ENCODE measurements around the gene GIGYF1.
"Not testable (repeated sequence)": the region's sequence is repeated elsewhere in the genome, so short reads cannot be mapped to it uniquely, and the experiment has no call there.

The GIGYF1 gene

DNA sequence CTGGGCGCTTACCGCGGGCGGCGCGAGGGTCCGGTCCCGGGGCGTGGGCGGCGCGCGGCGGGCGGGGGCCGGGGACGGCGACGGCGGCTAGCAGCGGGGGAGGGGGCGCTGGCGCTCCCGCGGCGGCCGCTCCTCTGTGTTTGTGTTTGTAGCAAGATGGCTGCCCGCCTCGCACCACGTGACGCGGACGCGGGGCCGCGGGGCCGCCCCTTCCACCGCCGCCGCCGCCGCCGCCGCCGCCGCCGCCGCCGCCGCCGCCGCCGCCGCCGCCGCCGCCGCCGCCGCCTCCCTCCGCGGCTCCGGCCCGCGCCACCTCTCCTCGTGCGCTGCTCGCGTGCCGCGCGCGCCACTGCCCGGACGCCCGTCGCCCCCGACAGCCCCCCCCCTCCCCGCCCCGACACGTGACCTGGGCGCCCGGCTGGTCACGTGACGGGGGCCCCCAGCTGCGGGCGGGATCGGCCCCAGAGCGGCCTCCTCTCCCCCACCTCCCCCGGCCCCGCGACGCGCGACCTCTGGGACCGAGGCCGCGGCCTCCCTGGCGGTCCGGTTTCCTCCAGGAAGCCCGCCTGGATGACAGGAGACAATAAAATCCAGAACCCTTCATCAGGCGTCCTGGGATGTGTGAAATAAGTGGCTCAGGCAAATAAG lies at the start of gene GIGYF1:
TSS of gene GIGYF1 (minus strand) at position 153 of the 648 bp plus-strand sequence. CDS start 6,012 bp downstream, outside the sequence.
- DNase-seq: peak; percentile 61

DNA sequence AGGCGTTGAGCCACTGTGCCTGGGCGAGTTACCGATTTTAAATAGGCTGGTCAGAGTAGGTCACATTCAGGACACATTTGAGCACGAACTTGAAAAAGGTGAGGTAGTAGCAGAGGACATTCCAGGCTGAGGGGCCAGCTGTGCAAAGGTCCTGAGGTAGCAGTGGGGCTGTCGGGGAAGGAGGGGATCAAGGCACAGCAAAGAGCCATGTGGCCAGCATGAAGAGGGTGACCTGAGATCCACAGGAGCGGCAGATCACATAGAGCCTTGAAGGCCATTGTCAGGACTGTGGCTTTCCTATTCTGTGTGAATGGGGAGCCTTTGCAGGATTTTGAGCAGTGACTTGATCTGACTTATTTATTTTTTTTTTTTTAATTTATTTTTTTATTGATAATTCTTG lies 45.9 kb upstream of the GIGYF1 start:
- DNase-seq: no peak

DNA sequence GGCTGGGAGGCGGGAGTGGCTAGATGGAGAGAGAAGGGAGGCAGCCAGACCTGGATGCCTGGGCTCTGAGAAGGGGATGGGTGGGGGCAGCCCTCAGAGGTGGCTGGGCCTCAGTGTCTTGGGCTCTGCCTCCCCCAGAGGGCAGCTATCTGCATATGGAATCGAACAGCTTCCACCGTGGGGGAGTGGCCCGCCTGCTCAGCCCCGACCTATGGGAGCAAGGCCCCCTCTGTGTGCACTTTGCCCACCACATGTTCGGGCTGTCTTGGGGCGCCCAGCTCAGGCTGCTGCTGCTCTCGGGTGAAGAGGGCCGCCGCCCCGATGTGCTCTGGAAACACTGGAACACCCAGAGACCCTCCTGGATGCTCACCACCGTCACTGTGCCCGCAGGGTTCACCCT lies 42.6 kb upstream of the GIGYF1 start:
- DNase-seq: no peak

DNA sequence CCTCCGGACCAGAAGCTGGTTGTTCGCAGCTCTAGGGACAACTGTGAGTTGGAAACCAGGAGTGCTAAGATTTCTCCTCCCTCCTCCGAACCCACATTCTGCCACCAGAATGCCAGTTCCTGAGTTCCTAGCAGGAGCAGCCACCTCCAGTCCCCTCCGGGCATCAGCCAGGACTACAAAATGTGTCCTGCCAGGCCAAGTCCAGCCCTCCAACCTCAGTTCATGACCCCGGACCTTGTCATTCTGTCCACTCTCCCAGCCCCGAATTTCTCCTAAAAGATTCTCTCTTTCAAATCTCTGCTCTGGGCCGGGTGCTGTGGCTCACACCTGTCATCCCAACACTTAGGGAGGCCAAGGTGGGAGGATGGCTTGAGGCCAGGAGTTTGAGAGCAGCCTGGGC lies 41.7 kb upstream of the GIGYF1 start:
- DNase-seq: no peak

DNA sequence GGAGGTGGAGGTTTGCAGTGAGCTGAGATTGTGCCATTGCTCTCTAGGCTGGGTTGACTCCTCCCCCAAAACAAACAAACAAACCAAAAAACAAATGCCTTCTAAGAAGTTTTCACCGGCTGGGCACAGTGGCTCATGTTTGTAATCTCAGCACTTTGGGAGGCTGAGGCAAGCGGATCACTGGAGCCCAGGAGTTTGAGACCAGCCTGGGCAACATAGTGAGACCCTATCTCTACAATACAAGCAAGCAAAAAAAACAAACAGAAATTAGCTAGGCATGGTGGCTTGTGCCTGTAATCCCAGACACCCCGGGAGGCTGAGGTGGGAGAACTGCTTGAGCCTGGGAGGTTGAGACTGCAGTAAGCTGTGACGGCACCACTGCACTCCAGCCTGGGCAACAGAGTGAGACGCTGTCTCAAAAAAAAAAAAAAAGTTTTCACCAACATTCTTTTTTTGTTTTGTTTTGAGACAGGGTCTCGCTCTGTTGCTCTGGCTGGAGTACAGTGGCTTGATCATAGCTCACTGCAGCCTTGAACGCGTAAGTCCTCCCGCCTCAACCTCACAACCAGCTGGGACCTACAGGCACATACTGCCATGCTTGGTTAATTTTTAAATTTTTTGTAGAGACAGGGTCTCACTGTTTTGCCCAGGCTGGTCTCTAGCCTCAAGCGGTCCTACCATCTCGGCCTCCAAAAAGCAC lies 38.0 kb upstream of the GIGYF1 start:
- no peak for DNase-seq

DNA sequence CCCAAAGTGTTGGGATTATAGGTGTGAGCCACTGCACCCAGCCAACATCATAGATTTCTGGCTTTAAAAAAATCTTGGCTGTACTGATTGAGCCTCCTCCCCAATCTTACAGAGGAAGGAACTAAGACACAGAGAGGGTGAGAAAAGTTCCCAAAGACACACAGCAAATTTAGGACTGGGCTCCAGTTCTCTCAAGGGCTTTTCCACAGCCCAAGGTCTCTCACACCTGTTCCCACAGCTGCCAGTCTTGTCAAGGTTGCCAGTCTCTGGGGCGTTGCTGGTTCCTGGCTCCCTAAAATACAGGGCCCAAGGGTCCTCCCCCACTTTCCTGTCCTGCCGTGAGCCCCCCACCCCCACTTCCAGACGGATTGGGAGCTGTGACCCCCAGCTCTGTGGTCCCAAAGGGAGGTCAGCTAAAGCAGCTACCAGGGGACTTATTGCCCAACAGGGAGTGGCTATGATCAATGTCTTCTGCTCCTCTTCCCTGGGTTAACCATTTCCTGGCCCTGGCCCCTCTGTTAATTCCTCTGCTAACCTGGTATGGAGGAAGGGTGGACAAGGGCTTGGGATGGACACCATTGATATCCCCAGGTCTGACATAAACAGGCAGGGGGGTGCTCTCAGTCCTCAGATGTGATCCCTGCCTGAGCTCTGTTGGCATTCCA lies 36.2 kb upstream of the GIGYF1 start:
- DNase-seq: no peak

- DNase-seq: no peak
Observed at GRCh38 chr7:100728196-100728595, 34.1 kb upstream of the GIGYF1 start.

GRCh38 chr7:100726996-100727761 lies 33.1 kb upstream of the GIGYF1 start:
- no peak for DNase-seq

DNA sequence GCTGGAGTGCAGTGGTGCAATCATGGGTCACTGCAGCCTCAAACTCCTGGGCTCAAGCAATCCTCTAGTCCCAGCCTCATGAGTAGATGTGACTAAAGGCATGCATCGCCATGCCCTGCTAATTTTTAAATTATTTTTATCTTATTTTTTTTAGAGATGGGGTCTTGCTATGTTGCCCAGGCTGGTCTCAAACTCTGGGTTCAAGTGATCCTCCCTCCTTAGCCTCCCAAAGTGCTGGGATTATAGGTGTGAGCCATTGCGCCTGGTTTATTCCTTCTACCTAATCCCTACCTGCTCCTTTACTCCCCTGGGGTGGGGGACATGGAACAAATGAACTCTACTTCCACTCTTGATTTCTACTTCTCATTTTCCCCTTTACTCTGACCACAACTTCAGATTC lies 30.3 kb upstream of the GIGYF1 start:
- not testable (repeated sequence) for DNase-seq

DNA sequence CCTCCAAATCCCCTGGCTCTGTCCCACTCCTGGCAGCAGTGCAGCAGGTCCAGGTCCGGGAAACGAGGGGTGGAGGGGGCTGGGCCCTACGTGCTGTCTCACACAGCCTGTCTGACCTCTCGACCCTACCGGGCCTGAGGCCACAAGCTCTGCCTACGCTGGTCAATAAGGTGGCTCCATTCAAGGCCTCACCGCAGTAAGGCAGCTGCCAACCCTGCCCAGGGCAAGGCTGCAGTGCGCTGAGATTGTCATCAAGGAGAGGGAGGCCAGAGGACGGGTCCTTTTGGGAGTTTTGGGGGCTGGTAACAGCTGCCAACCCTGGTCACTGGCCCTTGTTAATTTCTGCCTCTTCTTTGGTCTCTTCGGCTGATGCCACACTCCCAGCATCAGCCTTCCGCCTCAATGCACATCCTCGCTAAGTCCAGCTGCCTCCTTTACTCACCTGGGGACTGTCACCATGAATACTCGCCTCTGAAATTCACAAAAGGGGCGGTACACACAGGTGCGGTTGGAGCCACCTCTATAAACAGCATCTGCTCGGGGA lies 29.8 kb upstream of the GIGYF1 start:
- no peak for DNase-seq

- DNase-seq: no peak
Observed at GRCh38 chr7:100722480-100723212, 28.6 kb upstream of the GIGYF1 start.

DNA sequence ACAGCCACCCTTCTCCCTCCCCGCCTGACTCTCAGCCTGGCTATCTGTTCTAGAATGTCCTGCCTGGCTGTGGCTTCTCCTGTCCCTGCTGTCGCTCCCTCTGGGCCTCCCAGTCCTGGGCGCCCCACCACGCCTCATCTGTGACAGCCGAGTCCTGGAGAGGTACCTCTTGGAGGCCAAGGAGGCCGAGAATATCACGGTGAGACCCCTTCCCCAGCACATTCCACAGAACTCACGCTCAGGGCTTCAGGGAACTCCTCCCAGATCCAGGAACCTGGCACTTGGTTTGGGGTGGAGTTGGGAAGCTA lies 27.4 kb upstream of the GIGYF1 start:
- no peak for DNase-seq

GRCh38 chr7:100720671-100721504 lies 26.8 kb upstream of the GIGYF1 start:
- no peak for DNase-seq

GRCh38 chr7:100720279-100720670 lies 26.2 kb upstream of the GIGYF1 start, which contains the start of gene EPO:
TSS of gene EPO (plus strand) at chr7:100720468. CDS start at chr7:100720981, 513 bp downstream.
- no peak for DNase-seq

GRCh38 chr7:100719523-100720278 lies 25.7 kb upstream of the GIGYF1 start:
- DNase-seq: no peak

- not testable (repeated sequence) for DNase-seq
Observed at GRCh38 chr7:100717073-100717472, 23.0 kb upstream of the GIGYF1 start.

DNA sequence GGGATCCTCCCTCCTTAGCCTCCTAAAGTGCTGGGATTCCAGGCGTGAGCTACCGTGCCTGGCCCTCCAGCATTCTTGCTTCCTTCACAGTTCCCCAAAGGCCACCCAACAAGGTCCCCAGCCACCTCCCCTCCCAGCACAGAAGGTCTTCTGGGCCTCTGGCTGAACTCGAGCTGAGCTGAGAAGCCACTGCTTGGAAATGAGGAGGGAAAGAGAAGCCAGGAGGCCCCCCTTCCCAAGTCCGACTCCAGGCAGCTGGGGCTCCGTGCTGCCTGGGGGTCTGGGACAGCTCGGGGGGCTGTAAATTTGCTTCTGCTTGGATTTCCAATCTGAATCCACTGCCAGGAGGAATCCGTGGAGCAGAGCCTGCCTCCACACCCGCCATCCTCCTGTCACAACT lies 20.7 kb upstream of the GIGYF1 start:
- DNase-seq: no peak

DNA sequence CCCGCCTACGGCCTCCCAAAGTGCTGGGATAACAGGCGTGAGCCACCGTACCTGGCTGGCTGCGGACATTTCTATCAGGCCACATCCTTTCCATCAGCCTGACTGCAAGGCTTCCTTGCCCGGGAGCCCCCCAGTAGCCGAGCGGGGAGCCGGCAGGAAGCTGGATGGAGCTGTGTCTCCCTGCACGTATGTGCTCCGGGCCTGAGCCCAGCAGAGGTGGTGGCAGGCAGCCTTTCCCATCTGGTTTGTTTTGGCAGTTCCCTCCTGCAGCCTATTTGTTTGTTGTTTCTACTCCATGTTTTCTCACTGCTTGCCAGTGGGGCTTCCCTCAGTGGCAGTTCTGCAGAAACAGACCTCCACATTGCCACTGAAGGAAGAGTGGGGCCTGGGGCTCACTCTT lies 17.3 kb upstream of the GIGYF1 start:
- no peak for DNase-seq

DNA sequence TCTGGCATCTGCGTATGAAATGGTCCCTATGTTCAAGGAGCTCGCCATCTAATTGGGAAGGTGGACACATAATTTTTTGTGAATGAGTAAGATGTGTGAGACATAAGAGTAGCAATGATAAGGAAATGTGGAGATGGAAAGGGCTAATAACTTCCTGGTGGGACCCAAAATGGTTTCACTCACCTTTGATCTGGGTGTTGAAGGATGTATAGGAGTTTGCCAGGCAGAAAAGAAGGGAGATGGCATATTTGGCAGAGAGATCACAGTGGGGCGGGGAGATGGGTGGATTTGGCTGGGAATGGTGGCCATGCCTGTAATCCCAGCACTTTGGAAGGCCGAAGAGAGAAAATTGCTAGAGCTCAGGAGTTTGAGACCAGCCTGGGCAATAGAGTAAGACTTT lies 16.4 kb upstream of the GIGYF1 start:
- no peak for DNase-seq

DNA sequence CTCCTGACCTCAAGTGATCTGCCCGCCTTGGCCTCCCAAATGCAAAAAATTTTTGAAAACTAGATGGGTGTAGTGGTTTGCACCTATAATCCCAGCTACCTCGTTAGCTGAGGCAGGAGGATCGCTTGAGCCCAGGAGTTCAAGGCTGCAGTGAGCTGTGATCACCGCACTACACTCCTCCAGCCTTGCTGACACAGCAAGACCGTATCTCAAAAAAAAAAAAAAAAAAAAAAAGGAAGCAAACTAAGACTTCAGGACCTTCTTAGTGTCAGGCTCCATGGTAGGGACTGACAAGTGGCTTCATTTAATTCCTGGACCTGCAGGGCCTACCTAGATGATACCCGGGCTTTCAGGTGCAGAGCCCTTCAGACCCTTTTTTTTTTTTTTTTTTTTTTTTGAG lies 14.3 kb upstream of the GIGYF1 start:
- no peak for DNase-seq
